Stimulated activated CD8-positive, alpha-beta memory T cell treated with anti-CD3 and anti-CD28 coated beads, Interleukin-12 subunit alpha, Interleukin-12 subunit beta, amount 100 ng/mL, for 4 hours (primary cell): ENCODE measurements around the gene P2RX7.
"Not testable (repeated sequence)": the region's sequence is repeated elsewhere in the genome, so short reads cannot be mapped to it uniquely, and the experiment has no call there.

Experiments
- DNase-seq: peaks from one replicate; pipeline ENCODE4 v3.0.0-alpha.2; 2020; ENCODE audit warnings: low read depth

The P2RX7 gene

DNA sequence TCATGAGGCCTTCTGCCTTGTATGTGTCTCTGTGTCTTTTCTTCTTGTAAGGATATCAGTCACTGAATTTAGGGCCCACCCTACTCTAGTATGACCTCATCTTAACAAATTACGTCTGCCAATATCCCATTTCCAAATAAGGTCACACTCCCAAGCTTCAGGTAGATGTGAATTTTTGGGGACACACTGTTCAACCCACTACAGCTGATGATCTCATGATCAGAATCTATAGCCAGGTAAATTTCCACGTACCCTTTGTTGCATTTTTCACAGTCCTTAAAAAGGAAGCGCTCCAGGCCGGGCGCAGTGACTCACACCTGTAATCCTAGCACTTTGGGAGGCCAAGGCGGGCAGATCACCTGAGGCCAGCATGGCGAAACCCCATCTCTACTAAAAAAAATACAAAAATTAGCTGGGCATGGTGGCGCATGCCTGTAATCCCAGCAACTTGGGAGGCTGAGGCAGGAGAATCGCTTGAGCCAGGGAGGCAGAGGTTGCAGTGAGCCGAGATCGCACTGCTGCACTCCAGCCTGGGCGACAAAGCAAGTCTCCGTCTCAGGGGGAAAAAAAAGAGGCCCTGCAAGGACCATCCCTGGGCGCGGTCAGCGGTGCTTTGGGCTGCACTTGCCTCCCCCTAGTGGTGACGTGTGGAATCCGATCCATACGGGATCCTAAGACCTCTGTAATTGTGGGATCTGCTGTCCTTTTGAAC lies 97.3 kb downstream of the P2RX7 start:
- DNase-seq: not testable (repeated sequence)

DNA sequence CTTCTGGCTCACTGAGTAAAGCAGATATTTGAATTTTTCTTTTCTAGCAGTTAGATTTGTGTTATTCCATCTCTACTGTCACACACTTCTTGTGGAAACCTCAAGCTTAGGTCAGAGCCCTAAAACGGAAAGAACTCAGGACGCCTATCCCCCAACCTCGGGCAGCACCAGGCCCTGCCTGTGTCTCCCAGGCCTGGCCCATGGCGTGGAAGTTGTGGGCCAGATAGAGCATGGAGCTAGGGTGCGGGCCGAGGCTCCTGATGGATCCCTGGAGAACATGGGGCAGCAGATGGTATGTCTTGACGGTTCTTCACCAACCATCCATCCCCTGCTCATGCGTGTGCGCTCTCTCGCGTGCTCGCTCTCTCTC lies 97.8 kb downstream of the P2RX7 start:
- DNase-seq: no peak

GRCh38 chr12:121232163-121232562 lies 99.5 kb downstream of the P2RX7 start:
- no peak for DNase-seq

DNA sequence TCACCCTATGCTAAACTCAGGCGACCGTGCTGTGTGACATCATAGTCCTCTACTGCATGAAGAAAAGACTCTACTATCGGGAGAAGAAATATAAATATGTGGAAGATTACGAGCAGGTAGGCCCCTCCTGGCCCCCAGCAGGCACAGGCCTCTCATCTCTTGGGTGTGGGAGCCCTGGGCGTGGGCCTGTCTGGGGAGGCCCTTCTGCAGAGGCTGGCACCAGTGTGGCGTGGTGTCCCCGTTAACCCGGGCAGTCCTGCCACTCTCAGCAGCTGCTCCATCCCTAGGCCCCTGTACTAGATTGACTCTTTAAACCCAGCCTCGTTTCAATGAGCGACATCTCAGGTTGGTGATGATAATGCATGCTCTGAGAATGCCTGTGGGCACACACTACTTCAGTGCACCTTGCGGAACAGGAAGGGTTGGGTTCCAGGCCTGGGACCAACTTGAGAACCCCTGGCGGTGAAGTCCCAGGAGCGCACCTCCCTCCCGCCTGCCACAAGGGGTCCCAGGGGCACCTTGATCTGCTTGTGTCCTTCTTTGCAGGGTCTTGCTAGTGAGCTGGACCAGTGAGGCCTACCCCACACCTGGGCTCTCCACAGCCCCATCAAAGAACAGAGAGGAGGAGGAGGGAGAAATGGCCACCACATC lies 100.4 kb downstream of the P2RX7 start:
- no peak for DNase-seq

GRCh38 chr12:121233628-121234020 lies 100.9 kb downstream of the P2RX7 start:
- no peak for DNase-seq

GRCh38 chr12:121236776-121237175 lies 104.1 kb downstream of the P2RX7 start:
- no peak for DNase-seq

- DNase-seq: no peak
Observed at GRCh38 chr12:121237415-121237814, 104.7 kb downstream of the P2RX7 start.
